PC-9 (cell line): Measurements from ENCODE around the gene NELL1.

Experiments used
- CTCF ChIP-seq: fragments of 200-600 bp; sonication (generic); conservative IDR thresholded peaks from 2 replicates; pipeline ENCODE4 v1.6.1; 2017; ENCODE audit warnings: mixed run types, antibody characterized with exemption, mild to moderate bottlenecking, moderate library complexity
- EZH2 ChIP-seq: fragments of 200-600 bp; sonication (generic); IDR thresholded peaks from 2 replicates; pipeline ENCODE4 v1.8.0; 2017; ENCODE audit warnings: antibody characterized with exemption, low read depth

GRCh38 chr11:20949585-20949984, 280.2 kb downstream of the NELL1 start:
- TF ChIP-seq CTCF (no peak), EZH2 (no peak)
